HepG2 (cell line): ENCODE data around the gene E2F8.

Source experiments
- CEBPB ChIP-seq: IDR thresholded peaks from 2 replicates; pipeline ENCODE4 v1.6.1; 2011; ENCODE audit warnings: low read depth, low read length, improper control_type of control experiment, borderline replicate concordance
- NR3C1 ChIP-seq: sonication (generic); formaldehyde crosslinking; IDR thresholded peaks from 2 replicates; pipeline ENCODE4 v1.4.0; 2020; ENCODE audit warnings: missing genetic modification reagents
- ZNF567 ChIP-seq: sonication (generic); formaldehyde crosslinking; IDR thresholded peaks from 2 replicates; pipeline ENCODE4 v1.8.1; 2023; ENCODE audit warnings: mild to moderate bottlenecking, missing genetic modification reagents, borderline replicate concordance

- TF ChIP-seq CEBPB, result no peak
- no peak for TF ChIP-seq ZNF567
- no peak for TF ChIP-seq NR3C1 (CRISPR knock-in tag)
Measured at GRCh38 chr11:19196432-19196831, 44.3 kb downstream of the E2F8 start.
